HG03135 (cell line): ENCODE data around the gene GTF2IRD1.
"Not testable (repeated sequence)": the region's sequence is repeated elsewhere in the genome, so short reads cannot be mapped to it uniquely, and the experiment has no call there.

Experiments used
- ATAC-seq: cut with Tn5 transposase; IDR thresholded peaks from one replicate; pipeline ENCODE4 v1.9.1; 2021; ENCODE audit warnings: mild to moderate bottlenecking, moderate library complexity; ENCODE audit not compliant: unreplicated experiment

The GTF2IRD1 gene

DNA sequence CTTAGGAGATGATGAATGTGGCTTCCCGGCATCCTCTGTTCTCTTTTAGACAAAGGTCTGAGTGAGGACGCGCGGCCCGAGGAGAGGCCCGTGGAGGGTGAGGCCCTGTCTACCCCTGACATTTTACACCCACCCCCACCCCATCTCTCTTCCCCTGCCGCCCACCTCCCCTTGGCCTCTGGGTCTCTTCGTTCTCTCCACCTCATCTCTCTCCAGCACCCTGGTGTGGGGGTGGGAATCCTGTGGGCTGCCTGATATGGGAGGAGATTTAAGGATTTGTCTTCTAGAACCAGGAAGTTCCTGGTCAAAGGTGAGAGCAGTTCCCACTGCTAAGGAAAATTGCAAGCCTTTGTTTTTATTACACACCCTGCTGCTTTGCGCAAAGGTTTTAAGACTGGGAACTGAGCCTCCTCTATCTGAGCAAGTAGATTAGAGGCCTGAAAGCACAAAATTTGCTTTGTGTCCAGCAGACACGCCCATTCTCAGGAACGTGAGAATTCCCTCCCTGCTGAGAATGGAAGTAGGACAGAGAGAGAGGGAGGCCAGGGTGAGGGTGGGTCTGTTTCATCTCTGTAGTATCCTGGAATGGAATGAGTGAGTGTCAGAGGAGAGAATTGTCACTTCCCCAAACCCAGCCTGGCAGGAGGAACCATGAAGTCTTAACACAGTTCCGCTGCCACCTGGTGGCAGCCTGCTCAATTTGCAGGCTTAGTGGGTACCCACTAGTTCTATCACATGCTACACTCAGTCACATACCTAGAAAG lies 91.2 kb downstream of the GTF2IRD1 start:
- ATAC-seq, result no peak

DNA sequence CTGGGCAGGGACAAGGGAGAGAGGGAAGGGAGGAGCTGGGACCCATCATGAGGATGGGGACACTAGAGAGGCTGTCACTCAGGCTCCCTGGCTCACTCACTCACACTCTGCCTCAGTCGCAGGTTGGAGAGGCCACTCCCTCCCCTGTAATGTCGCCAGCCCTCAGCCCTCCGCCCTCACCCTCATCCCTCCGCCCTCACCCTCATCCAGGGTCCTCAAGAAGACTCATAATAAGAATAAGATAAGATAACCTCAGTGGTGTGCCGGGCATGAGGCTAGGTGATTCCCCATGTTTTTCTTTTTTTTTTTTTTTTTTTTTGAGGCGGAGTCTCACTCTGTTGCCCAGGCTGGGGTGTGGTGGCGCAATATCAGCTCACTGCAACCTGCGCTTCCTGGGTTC lies 92.2 kb downstream of the GTF2IRD1 start:
- no peak for ATAC-seq

GRCh38 chr7:74553596-74554012 lies 99.9 kb downstream of the GTF2IRD1 start:
- not testable (repeated sequence) for ATAC-seq

DNA sequence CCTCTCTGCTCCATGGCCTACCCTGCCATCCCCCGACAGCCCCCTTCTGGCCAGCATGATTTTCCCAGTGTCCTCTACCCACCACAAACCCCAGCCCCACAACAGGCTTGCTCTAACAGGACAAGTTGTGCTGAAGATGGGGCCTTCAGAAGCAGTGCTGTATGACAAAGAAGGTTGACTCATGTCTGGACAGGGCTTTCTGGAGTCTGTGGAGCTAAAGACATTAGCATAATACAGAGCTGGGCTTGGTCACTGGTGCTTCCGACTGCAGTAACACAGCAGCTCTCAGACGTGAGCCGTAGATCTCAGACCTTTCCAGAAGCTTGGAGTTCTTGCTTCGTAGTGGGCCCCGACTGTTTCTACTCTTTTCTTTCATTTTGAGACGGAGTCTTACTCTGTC lies 100.5 kb downstream of the GTF2IRD1 start:
- ATAC-seq, result no peak

GRCh38 chr7:74560086-74560719 lies 106.5 kb downstream of the GTF2IRD1 start:
- no peak for ATAC-seq

DNA sequence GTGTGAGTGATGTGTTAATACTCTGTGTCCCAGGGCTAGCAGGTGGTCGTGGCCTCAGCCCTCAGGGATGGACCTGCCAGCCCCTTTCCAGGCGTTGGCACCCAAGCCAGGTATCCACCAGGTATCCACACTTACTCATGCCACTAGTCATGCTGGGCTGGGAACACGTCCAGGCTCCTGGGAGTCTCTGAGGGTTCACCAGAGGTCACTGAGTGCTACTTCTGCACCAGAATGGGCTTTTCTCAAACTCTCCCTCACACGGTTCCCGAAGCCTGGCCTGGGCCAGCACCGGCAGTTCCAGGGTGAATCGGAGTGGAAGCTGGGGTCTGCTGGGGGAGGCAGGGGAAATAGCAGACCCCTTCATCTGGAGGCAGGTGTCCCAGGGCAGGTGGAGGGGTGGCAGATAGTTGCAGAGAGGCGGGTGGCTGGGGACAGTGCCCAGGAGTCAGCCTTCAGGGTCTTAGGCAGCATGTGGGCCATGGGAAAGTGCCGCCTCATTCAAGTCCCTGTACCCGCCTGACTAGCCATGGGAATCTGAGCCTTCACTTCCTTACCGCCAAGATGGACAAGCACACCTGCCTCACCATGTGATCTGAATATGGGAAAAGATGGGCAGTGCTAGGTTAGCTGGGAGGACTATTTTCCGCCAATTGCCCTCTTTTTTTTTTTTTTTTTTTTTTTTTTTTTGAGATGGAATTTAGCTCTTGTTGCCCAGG lies 108.3 kb downstream of the GTF2IRD1 start:
- ATAC-seq, result no peak

- not testable (repeated sequence) for ATAC-seq
These were observed 109.9 kb downstream of the GTF2IRD1 start for GRCh38 chr7:74563639-74564038.

- ATAC-seq, result no peak
These were observed 113.6 kb downstream of the GTF2IRD1 start for GRCh38 chr7:74567318-74567668.

DNA sequence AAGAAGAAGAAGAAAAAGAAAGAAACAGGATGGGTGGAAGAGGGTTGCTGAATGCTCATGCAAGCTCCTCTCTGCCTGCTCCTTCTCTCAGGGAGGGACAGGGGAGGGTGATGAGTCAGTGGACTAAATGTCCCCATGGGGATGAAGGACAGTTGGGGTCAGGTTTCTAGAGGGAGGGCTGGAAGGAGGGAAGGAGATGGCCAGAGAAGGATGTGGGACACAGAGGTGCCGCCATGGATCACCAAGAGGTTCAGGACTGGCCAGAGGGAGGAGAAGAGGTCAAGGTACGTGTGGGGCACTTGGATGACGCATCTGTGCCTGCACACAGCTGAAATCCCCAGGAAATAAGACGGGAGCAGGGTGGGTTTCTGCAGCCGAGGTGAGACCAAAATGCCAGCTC lies 115.0 kb downstream of the GTF2IRD1 start:
- ATAC-seq, result no peak

DNA sequence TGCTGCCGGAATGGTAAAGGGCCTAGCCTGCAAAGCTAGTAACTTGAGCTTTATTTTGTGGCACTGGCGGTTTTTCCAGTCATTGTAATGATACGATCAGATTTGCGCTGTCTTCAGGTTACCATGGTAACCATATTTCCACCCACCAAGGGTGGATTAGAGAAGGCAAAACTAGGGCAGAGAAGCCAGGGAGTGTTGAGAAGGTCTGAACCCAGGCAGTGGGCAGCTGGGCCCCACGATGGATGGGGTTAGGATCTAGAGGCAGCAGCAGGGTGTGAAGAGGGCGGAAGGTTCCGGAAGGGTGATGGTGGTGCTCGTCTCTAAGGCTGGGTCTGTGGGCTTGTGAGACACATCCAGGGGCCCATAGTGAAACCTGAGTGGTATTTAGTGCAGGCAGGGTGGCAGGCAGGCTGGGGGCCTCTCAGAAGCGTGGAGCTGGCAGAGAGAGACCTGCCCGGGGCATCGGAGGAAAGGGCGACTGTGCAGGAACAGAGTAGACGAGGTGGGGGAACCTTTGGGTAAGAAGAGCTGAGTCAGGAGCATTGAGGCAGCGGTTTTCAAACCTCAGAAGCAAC lies 115.9 kb downstream of the GTF2IRD1 start:
- no peak for ATAC-seq

DNA sequence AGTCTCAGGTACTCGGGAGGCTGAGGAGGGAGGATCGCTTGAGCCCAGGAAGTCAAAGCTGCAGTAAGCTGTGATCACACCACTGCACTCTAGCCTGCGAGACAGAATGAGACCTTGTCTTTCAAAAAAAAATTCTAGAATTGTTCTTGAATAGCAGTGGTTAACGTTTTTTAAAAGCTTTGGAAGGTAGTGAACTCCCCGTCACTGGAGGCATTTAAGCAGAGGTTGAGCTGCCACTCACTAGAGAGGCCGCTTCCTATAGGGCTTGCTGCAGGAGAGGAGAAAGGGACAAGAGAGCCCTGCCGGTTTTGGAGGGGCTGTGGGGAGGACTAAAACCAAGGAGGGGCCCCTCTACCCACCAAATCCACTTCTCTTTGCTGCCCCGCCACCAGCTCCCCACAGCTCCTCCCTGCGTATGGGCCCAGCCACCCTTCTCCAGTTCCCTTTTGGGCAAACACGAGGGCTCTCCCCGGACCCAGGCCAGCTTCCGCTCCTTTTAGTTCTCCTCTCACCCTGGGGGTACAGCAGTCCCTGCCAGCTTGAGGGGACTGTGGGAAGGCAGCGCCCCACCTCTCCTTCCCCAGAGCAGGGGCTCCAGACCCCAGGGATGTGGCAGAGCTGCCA lies 116.9 kb downstream of the GTF2IRD1 start:
- ATAC-seq, result no peak

DNA sequence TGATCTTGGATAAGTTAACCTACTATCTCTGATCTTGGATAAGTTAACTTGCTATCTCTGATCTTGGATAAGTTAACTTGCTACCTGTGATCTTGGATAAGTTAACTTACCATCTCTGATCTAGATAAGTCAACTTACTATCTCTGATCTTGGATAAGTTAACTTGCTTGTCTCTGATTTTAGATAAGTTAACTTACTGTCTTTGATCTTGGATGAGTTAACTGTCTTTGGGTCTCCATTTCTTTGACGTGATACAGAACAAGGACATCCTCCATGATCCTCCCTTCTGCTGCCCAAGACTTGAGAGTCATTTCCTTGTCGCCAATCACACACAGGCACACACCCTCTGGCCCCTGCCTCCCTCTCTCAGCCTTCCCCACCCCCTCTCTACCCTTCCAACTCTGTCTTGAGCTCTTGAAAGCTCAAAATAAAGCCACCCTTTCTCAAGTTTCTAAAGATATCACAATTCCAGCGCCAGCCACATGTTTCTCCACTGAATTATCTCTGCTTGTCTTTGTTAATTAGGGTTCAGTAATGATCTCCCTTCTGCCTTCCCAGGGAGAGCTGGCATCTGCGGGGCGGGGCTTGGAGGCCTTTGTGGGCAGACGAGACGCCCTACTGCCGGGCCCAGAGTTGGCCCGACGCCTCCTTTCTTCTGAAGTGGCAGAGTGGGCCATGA lies 118.7 kb downstream of the GTF2IRD1 start:
- no peak for ATAC-seq

- ATAC-seq, result no peak
These were observed 119.8 kb downstream of the GTF2IRD1 start for GRCh38 chr7:74573512-74573911.

GRCh38 chr7:74575083-74575784 lies 121.5 kb downstream of the GTF2IRD1 start:
- no peak for ATAC-seq

- no peak for ATAC-seq
These were observed 122.1 kb downstream of the GTF2IRD1 start for GRCh38 chr7:74575811-74576210.

DNA sequence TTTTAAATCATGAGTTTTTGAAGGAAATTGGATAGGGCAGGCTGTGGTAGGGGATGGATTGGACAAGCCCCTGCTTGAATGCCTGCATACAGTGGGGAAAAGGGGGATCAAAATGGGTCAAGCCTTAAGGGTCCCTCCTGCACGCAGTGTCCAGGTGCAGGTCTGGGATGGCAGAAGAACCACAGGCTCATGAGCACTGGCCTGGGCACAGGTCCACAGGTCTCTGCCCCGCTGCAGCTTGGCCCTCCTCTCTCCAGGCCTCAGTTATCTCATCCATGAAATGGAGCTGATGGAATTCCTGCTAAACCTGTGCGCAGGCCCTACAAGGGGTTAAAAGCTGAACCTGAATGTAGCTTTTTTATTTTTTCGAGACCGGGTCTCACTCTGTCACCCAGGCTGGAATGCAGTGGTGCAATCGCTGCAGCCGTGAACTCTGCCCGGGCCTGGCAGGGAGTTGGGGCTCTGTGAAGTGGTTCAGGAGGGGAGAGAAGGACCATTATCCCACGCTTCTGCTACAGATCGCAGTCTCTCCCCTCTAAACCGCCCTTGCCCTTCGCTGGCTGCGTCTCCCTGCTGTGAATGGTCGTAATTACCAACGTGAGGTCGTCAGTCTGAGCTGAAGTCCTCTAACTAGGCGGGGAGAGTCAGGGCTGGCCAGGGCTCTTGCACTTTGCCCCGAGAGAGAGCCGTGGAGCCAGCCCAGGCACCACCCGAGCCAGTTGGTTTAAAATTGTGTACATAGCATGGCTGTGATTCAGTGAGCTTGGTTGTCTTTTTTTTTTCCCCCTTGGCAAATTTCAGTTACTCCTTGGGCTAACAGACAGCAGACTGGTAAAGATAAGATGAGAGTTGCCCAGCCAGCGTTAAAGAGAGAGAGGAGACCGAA lies 126.3 kb downstream of the GTF2IRD1 start:
- no peak for ATAC-seq

- no peak for ATAC-seq
These were observed 128.3 kb downstream of the GTF2IRD1 start for GRCh38 chr7:74581916-74582440.

- no peak for ATAC-seq
These were observed 128.8 kb downstream of the GTF2IRD1 start for GRCh38 chr7:74582447-74583039.
